Activated CD4-positive, alpha-beta T cell treated with anti-CD3 and anti-CD28 coated beads for 36 hours (primary cell): ENCODE data around the gene BRIP1. TPM values are rescaled to one million over a fixed set of nuclear protein-coding genes. Genes with fewer than 3 reads are reported as not detected.
"Not testable (repeated sequence)": the region's sequence is repeated elsewhere in the genome, so short reads cannot be mapped to it uniquely, and the experiment has no call there.

Source experiments
- ATAC-seq: fragments of 200-7000 bp; cut with Tn5 transposase; one replicate; pipeline ENCODE4 v1.10.0; 2021; ENCODE audit warnings: mild to moderate bottlenecking, moderate library complexity
- CTCF ChIA-PET: fragments of 350-600 bp; sonication (Branson Sonifier 250); formaldehyde crosslinking; loops from one replicate; lab custom pipeline; 2021; ENCODE audit warnings: antibody characterized with exemption; lab: Charles Lee
- POLR2A ChIA-PET: fragments of 350-600 bp; sonication (Branson Sonifier 250); formaldehyde crosslinking; loops from one replicate; lab custom pipeline; 2021; ENCODE audit warnings: antibody characterized with exemption, inconsistent platforms; lab: Charles Lee
- DNase-seq: peaks from one replicate; pipeline ENCODE4 v3.0.0-alpha.2; 2020
- H3K27ac Mint-ChIP-seq: one replicate; pipeline ENCODE4 v1.8.0; 2021; ENCODE audit warnings: mixed read lengths
- H3K27me3 Mint-ChIP-seq: one replicate; pipeline ENCODE4 v1.8.0; 2021; ENCODE audit warnings: mixed read lengths
- H3K36me3 Mint-ChIP-seq: one replicate; pipeline ENCODE4 v1.8.0; 2021; ENCODE audit warnings: low read depth, mixed read lengths
- H3K4me1 Mint-ChIP-seq: one replicate; pipeline ENCODE4 v1.8.0; 2021; ENCODE audit warnings: mixed read lengths
- H3K4me3 Mint-ChIP-seq: one replicate; pipeline ENCODE4 v1.8.0; 2021; ENCODE audit warnings: mild to moderate bottlenecking, moderate library complexity, mixed read lengths
- H3K9me3 Mint-ChIP-seq: one replicate; pipeline ENCODE4 v1.8.0; 2021; ENCODE audit warnings: low read depth, mixed read lengths
- intact Hi-C, 2 experiments: fragments of 100-400 bp; cut with DNase I in 1 of 2; cut with micrococcal nuclease in 1 of 2; formaldehyde crosslinking; loops; one replicate each; pipeline versions ENCODE4 v1.14.2 to v1.15.1; 2022 to 2024; cut with DNase I, micrococcal nuclease
- total RNA-seq, 2 experiments: library from RNA; stranded (reverse); gene quantifications; one replicate each; pipeline ENCODE4 v1.2.3, GENCODE V29; 2021

The BRIP1 gene
- total RNA-seq, 2 experiments from 2014 or later, result 15.4 to 16.2 TPM

DNA sequence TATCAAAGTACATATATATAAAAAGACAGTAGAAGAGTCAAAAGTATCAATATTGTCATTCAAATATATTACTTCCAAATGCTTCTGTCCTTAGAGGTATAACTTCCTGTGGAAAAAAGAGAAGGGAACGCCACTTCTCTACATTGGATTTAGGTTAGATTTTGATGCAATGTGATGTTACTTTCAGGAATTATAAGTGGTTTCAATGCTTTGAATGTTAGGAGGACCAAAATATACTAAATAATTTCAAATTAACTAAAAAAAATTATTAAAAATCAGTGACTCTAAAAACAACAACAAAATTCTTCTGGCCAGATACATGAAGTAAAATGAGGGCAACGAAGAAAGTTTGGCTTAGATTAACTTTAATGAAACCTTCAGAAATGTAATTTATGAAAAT is 88.0 kb downstream of the BRIP1 start:
- H3K27me3 Mint-ChIP-seq, result no peaks in the 10 kb centered on the region
- intact Hi-C loops, result no loop called here
- no peaks in the 10 kb centered on the region for H3K4me1 Mint-ChIP-seq
- CTCF ChIA-PET, result no interaction called here
- POLR2A ChIA-PET, result interaction anchor here (0.7 kb wide), 1 partner anchor 87 kb away, joined by 3 read pairs; no protein-coding TSS in a partner anchor
- no peak overlapping the region for H3K4me3 Mint-ChIP-seq
- DNase-seq (no peak), ATAC-seq (no peak)
- no peak overlapping the region for H3K27ac Mint-ChIP-seq
- peaks cover 25% of the 10 kb centered on the region for H3K36me3 Mint-ChIP-seq
- H3K9me3 Mint-ChIP-seq, result peaks cover 7% of the 10 kb centered on the region

DNA sequence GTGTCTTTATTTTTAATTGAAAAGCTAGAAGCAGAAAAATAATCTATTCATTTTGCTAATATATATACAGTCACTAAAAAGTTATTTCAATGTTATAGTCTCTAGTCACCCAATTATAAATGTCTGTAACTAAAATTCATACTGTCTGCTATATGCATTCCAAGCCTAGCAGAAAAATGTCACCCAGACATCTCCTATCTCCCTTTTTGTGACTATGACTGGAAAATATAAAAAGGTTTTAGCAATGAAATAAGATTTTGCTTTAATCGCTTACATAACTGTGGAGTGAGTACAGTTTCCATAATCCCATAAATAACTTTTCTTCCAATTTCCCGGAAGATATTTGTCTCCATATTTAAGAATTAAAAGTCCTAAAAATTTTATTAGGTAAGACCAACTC is 88.6 kb downstream of the BRIP1 start:
- ChIA-PET POLR2A (no interaction called here), CTCF (no interaction called here)
- DNase-seq (no peak), ATAC-seq (no peak)
- Mint-ChIP-seq H3K4me3 (no peak overlapping the region), H3K27ac (no peak overlapping the region), H3K27me3 (no peaks in the 10 kb centered on the region), H3K36me3 (peaks cover 29% of the 10 kb centered on the region), H3K4me1 (no peaks in the 10 kb centered on the region), H3K9me3 (peaks cover 9% of the 10 kb centered on the region)
- intact Hi-C loops, result no loop called here

DNA sequence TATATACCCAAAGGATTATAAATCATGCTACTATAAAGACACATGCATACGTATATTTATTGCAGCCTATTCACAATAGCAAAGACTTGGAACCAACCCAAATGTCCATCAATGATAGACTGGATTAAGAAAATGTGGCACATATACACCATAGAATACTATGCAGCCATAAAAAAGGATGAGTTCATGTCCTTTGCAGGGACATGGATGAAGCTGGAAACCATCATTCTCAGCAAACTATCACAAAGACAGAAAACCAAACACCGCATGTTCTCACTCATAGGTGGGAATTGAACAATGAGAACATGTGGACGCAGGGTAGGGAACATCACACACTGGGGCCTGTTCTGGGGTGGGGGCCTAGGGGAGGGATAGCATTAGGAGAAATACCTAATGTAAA is 89.2 kb downstream of the BRIP1 start:
- H3K4me1 Mint-ChIP-seq, H3K9me3 Mint-ChIP-seq, CTCF ChIA-PET, POLR2A ChIA-PET, H3K27ac Mint-ChIP-seq, H3K4me3 Mint-ChIP-seq, H3K27me3 Mint-ChIP-seq, ATAC-seq, intact Hi-C loops, DNase-seq: not testable (repeated sequence)
- H3K36me3 Mint-ChIP-seq, result peaks cover 33% of the 10 kb centered on the region

DNA sequence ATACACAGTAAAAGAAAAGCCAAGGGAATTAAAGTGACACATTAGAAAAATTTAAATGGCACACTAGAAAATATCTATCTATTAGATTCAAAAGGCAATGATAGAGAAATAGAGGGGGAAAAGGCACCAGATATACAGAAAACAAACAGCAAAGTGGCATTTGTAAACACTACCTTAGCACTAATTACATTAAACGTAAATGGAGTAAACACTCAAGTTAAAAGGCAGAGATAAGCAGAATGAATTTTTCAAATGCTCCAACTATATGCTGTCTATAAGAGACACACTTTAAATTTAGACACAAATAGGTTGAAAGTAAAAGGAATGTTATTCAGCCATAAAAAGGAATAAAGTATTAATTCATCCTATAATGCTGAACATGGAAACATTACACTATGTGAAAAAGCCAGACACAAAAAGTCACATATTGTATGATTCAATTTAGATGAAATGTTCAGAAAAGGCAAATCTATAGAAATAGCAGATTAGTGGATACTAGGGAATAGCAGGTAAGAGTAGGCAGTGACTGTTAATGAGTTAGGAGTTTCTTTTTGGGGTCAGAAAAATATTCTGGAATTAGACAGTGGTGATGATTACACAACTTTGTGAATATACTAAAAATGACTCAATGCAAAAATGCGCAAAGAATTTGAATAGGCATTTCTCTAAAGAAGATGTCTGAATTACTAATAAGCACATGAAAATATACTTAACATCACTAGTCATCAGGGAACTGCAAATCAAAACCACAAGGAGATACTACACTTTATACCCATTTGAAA is 92.4 kb downstream of the BRIP1 start:
- ATAC-seq (no peak), DNase-seq (no peak)
- CTCF ChIA-PET, result no interaction called here
- Mint-ChIP-seq H3K4me1 (no peaks in the 10 kb centered on the region), H3K4me3 (no peak overlapping the region), H3K9me3 (peaks cover 9% of the 10 kb centered on the region), H3K27ac (no peak overlapping the region), H3K27me3 (no peaks in the 10 kb centered on the region), H3K36me3 (peaks cover 34% of the 10 kb centered on the region)
- intact Hi-C loops, result no loop called here
- POLR2A ChIA-PET, result interaction anchor here (0.6 kb wide), 1 partner anchor 46 kb away, joined by 3 read pairs; no protein-coding TSS in a partner anchor

DNA sequence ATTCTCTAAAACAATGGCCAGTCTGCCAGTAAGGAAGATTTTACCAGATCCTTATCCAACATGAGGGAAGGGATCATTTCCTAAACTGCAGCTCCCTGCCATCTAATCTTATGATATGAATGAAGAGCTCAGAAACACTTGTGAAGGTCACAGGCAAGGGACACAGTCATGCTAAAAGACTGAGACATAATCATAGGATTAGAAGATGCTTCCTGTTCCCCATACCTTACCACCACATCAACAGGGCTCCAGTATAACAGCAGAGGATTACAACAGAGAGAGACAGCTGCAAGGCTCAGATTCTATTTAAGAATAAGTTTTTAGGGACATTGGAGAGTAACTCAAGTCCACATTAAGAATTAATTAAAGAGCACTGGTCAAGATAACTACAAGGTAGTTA is 93.3 kb downstream of the BRIP1 start:
- Mint-ChIP-seq H3K27ac (no peak overlapping the region), H3K36me3 (peaks cover 34% of the 10 kb centered on the region), H3K4me1 (no peaks in the 10 kb centered on the region), H3K27me3 (no peaks in the 10 kb centered on the region), H3K4me3 (no peak overlapping the region), H3K9me3 (peaks cover 9% of the 10 kb centered on the region)
- ChIA-PET POLR2A (no interaction called here), CTCF (no interaction called here)
- DNase-seq (no peak), ATAC-seq (no peak)
- intact Hi-C loops, result no loop called here

DNA sequence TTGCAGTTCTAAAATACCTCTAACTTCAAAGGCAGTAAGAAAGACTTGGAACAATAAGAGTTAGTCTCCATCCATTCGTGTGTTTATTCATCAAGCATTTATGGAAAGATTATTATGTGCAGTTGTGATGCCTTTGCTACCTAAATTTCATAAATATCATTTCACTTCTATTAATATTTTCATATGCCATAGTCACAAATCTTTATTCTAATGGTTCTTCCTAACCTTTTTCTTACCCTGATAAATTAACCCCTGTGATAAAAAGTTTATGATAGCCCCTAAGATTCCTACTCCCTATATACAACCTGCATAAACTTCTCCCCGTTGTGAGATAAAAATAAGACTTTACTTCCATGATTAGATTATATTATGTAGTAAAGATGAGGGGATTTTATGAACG is 94.9 kb downstream of the BRIP1 start:
- no peak for DNase-seq
- ATAC-seq, result no peak
- CTCF ChIA-PET, result no interaction called here
- peaks cover 9% of the 10 kb centered on the region for H3K9me3 Mint-ChIP-seq
- H3K27me3 Mint-ChIP-seq, result no peaks in the 10 kb centered on the region
- POLR2A ChIA-PET, result no interaction called here
- intact Hi-C loops, result no loop called here
- no peak overlapping the region for H3K4me3 Mint-ChIP-seq
- no peak overlapping the region for H3K27ac Mint-ChIP-seq
- H3K4me1 Mint-ChIP-seq, result no peaks in the 10 kb centered on the region
- H3K36me3 Mint-ChIP-seq, result peaks cover 30% of the 10 kb centered on the region

DNA sequence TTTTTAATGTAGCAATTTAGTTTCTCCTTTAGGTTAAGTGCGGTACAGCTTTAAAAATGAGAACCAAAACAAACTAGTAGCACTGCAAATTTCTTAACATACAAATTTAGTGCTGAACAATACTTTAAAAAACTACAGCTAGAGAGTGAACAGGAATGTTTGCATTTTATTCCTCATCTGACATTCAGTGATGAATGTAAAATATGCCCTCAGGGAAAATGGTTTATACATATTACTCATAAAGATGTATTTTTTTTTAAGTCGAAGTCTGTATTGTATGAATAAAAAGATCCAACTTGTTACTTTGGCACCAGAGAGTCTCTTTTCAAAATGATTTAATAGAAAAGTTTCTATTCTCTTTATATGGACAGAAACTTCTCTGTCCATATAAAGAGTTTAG is 96.8 kb downstream of the BRIP1 start:
- intact Hi-C loops, result no loop called here
- Mint-ChIP-seq H3K4me1 (no peaks in the 10 kb centered on the region), H3K4me3 (no peak overlapping the region), H3K9me3 (peaks cover 5% of the 10 kb centered on the region), H3K27ac (no peak overlapping the region), H3K27me3 (no peaks in the 10 kb centered on the region), H3K36me3 (peaks cover 34% of the 10 kb centered on the region)
- ATAC-seq (no peak), DNase-seq (no peak)
- ChIA-PET CTCF (no interaction called here), POLR2A (no interaction called here)

DNA sequence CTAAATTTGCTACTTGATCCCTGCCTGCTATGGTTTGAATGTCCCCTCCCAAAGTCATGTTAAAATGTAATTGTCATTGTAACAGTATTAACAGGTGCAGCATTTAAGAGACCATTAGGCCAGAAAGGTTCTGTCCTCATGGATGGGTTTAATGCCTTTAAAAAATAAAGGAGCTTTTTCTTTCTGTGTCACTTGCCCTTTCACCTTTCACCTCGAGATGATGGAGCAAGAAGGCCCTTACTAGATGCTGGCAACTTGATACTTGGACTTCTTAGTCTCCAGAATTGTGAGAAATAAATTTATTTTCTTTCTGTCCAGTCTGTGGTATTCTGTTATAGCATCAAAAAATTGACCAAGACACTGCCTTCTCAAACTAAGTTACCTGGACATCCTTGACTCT is 98.5 kb downstream of the BRIP1 start:
- Mint-ChIP-seq H3K9me3 (no peaks in the 10 kb centered on the region), H3K27ac (no peak overlapping the region), H3K27me3 (no peaks in the 10 kb centered on the region), H3K36me3 (peaks cover 33% of the 10 kb centered on the region), H3K4me1 (no peaks in the 10 kb centered on the region), H3K4me3 (no peak overlapping the region)
- POLR2A ChIA-PET, result no interaction called here
- CTCF ChIA-PET, result no interaction called here
- DNase-seq (no peak), ATAC-seq (no peak)
- intact Hi-C loops, result no loop called here

DNA sequence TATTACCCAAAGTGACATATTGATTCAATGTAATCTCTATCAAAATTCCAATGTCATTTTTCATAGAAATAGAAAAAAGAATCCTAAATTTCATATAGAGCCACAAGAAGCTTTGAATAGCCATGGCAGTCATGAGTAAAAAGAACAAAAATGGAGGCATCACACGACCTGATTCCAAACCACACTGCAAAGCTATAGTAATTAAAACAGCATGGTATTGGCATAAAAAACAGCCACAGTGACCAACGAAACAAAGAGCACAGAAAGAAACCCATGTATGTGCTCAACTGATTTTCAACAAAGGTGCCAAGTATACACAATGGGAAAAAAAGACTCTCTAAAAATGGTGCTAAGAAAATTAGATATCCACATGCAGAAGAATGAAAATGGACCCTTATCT is 101.5 kb downstream of the BRIP1 start:
- POLR2A ChIA-PET, result no interaction called here
- no peak overlapping the region for H3K27ac Mint-ChIP-seq
- intact Hi-C loops, result no loop called here
- no peaks in the 10 kb centered on the region for H3K27me3 Mint-ChIP-seq
- DNase-seq (no peak), ATAC-seq (no peak)
- peaks cover 40% of the 10 kb centered on the region for H3K36me3 Mint-ChIP-seq
- peaks cover 5% of the 10 kb centered on the region for H3K4me1 Mint-ChIP-seq
- no peaks in the 10 kb centered on the region for H3K9me3 Mint-ChIP-seq
- H3K4me3 Mint-ChIP-seq, result no peak overlapping the region
- CTCF ChIA-PET, result no interaction called here

DNA sequence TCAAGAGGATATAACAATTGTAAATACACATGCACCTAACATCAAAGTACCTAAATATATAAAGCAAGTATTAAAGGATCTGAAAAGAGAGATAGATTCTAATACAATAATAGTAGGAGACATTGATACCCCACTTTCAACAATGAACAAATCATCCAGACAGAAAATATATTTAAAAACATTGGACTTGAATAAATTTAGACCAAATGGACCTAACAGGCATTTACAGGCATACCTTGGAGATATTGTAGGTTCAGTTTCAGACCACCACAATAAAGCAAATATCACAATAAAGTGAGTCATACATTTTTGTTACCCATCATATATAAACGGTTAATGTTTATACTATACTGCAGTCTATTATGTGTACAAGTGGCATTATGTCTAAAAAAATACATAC is 104.0 kb downstream of the BRIP1 start:
- Mint-ChIP-seq H3K27ac (no peak overlapping the region), H3K9me3 (no peaks in the 10 kb centered on the region), H3K4me3 (no peak overlapping the region), H3K36me3 (peaks cover 40% of the 10 kb centered on the region), H3K27me3 (no peaks in the 10 kb centered on the region), H3K4me1 (peaks cover 5% of the 10 kb centered on the region)
- POLR2A ChIA-PET, result no interaction called here
- intact Hi-C loops, result no loop called here
- ATAC-seq, result no peak
- no peak for DNase-seq
- CTCF ChIA-PET, result interaction anchor here (0.7 kb wide), 1 partner anchor 70 kb away, joined by 4 read pairs; no protein-coding TSS in a partner anchor

DNA sequence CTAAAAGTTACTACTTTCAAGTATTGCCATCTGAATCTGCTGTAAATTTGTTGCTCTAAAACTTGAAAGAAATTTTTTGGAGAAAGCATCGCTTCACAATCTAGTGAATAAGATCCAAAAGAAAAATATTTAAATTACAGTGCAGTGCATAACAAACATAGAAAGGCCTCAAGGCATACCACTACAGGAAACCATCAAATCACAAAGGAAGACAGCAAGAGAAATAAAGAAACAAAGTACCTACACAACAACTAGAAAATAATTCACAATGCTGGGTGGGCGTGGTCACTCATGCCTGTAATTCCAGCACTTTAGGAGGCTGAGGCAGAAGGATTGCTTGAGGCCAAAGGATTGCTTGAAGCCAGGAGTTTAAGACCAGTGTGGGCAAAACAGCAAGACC is 104.9 kb downstream of the BRIP1 start:
- Mint-ChIP-seq H3K9me3 (no peaks in the 10 kb centered on the region), H3K36me3 (peaks cover 40% of the 10 kb centered on the region), H3K4me3 (no peak overlapping the region), H3K27ac (no peak overlapping the region), H3K27me3 (no peaks in the 10 kb centered on the region), H3K4me1 (peaks cover 5% of the 10 kb centered on the region)
- ChIA-PET POLR2A (no interaction called here), CTCF (interaction anchor here (0.7 kb wide), 1 partner anchor 71 kb away, joined by 4 read pairs; no protein-coding TSS in a partner anchor)
- DNase-seq, result no peak
- intact Hi-C loops, result no loop called here
- ATAC-seq, result no peak

DNA sequence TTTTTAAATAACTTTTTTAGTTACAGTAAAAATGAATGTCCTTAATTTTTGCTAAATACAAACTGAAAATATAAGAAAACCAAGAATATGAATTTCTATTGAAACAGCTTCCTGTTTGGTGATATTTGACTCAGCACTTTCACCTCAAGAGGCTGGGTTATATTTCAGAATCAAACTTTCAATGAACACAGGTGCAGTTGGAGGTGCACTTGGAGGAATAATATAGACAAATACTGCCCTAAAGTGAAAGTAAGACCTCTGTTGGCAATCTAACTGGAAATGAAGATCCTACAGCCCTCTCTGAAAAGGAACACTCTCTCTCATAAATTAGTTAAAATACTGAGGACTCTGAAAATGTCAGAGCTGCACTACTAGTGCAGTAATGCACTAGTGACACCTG is 106.2 kb downstream of the BRIP1 start:
- no peaks in the 10 kb centered on the region for H3K9me3 Mint-ChIP-seq
- DNase-seq (no peak), ATAC-seq (no peak)
- no peaks in the 10 kb centered on the region for H3K27me3 Mint-ChIP-seq
- H3K27ac Mint-ChIP-seq, result no peak overlapping the region
- peaks cover 33% of the 10 kb centered on the region for H3K36me3 Mint-ChIP-seq
- CTCF ChIA-PET, result no interaction called here
- peaks cover 5% of the 10 kb centered on the region for H3K4me1 Mint-ChIP-seq
- no peak overlapping the region for H3K4me3 Mint-ChIP-seq
- intact Hi-C loops, result no loop called here
- POLR2A ChIA-PET, result interaction anchor here (0.6 kb wide), 1 partner anchor 1622 kb away, joined by 3 read pairs; no protein-coding TSS in a partner anchor
